ENCODE data around the gene STYX.

The STYX gene

GRCh38 chr14:52693036-52693435 is 36.9 kb upstream of the STYX start:
- Mint-ChIP-seq H3K4me3 (peak overlapping the region in 1 of 3 experiments; percentile 71), H3K27me3 (ENCODE audit: low read depth) (no peaks in the 10 kb centered on the region), H3K27ac (no peak overlapping the region), H3K36me3 (ENCODE audit: low read depth) (no peaks in the 10 kb centered on the region), H3K9me3 (no peaks in the 10 kb centered on the region), H3K4me1 (peaks cover 11% of the 10 kb centered on the region)
- no peak for TF ChIP-seq CTCF (IDR thresholded peaks at IDR 0.05; ENCODE audit: unreplicated experiment in 3 of 3)

- H3K4me3 Mint-ChIP-seq = peak overlapping the region; percentile 71 to 79 (median 74)
- H3K9me3 Mint-ChIP-seq = no peaks in the 10 kb centered on the region
- peaks cover 11% of the 10 kb centered on the region for H3K4me1 Mint-ChIP-seq
- no peaks in the 10 kb centered on the region for H3K27me3 Mint-ChIP-seq (ENCODE audit: low read depth)
- no peak for TF ChIP-seq CTCF (IDR thresholded peaks at IDR 0.05; ENCODE audit: unreplicated experiment in 3 of 3)
- no peak overlapping the region for H3K27ac Mint-ChIP-seq
- no peaks in the 10 kb centered on the region for H3K36me3 Mint-ChIP-seq (ENCODE audit: low read depth)
Measured at GRCh38 chr14:52693532-52693931, 36.4 kb upstream of the STYX start.

GRCh38 chr14:52694761-52695480 is 35.0 kb upstream of the STYX start:
- Mint-ChIP-seq H3K4me1 (peaks cover 11% of the 10 kb centered on the region), H3K36me3 (ENCODE audit: low read depth) (no peaks in the 10 kb centered on the region), H3K27me3 (ENCODE audit: low read depth) (no peaks in the 10 kb centered on the region), H3K27ac (peak overlapping the region; percentile 75 to 92 (median 91)), H3K9me3 (no peaks in the 10 kb centered on the region), H3K4me3 (peak overlapping the region; percentile 94 to 99 (median 97))
- TF ChIP-seq CTCF (IDR thresholded peaks at IDR 0.05; ENCODE audit: unreplicated experiment in 3 of 3) = no peak

- no peak for TF ChIP-seq CTCF (IDR thresholded peaks at IDR 0.05; ENCODE audit: unreplicated experiment in 3 of 3)
- no peaks in the 10 kb centered on the region for H3K27me3 Mint-ChIP-seq (ENCODE audit: low read depth)
- H3K36me3 Mint-ChIP-seq (ENCODE audit: low read depth) = no peaks in the 10 kb centered on the region
- H3K4me1 Mint-ChIP-seq = peaks cover 11% of the 10 kb centered on the region
- peak within 1 kb of the TSS; percentile 94 to 99 (median 97) for H3K4me3 Mint-ChIP-seq
- peak within 1 kb of the TSS; percentile 78 to 94 (median 92) for H3K27ac Mint-ChIP-seq
- no peaks in the 10 kb centered on the region for H3K9me3 Mint-ChIP-seq
Measured at GRCh38 chr14:52695481-52696091, 34.4 kb upstream of the STYX start, which contains the start of gene ERO1A. Gene ERO1A, minus strand, starts transcription at chr14:52695558. Its CDS starts 77 bp downstream, at chr14:52695481.

- Mint-ChIP-seq H3K4me1 (no peaks in the 10 kb centered on the region), H3K4me3 (no peak overlapping the region), H3K27ac (peak overlapping the region in 1 of 3 experiments; percentile 65), H3K27me3 (ENCODE audit: low read depth) (no peaks in the 10 kb centered on the region), H3K36me3 (ENCODE audit: low read depth) (no peaks in the 10 kb centered on the region), H3K9me3 (no peaks in the 10 kb centered on the region)
- no peak for TF ChIP-seq CTCF (IDR thresholded peaks at IDR 0.05; ENCODE audit: unreplicated experiment in 3 of 3)
Measured at GRCh38 chr14:52700701-52701172, 29.2 kb upstream of the STYX start.
